Left kidney (tissue), 2 donors: ENCODE results near the gene RASSF8. TPM values are rescaled to one million over a fixed set of nuclear protein-coding genes. Genes with fewer than 3 reads are reported as not detected.

Experiments used
- DNase-seq: peaks from one replicate; pipeline ENCODE4 v3.0.0-alpha.2; 2013
- polyA plus RNA-seq: library from polyadenylated mRNA; unstranded; fragments of 120-200 nt; gene quantifications from one replicate; pipeline ENCODE4 v1.2.1, GENCODE V29; 2013; ENCODE audit not compliant: insufficient read length

RASSF8 gene
- polyA plus RNA-seq, 1 donor, result 83.8 TPM

DNA sequence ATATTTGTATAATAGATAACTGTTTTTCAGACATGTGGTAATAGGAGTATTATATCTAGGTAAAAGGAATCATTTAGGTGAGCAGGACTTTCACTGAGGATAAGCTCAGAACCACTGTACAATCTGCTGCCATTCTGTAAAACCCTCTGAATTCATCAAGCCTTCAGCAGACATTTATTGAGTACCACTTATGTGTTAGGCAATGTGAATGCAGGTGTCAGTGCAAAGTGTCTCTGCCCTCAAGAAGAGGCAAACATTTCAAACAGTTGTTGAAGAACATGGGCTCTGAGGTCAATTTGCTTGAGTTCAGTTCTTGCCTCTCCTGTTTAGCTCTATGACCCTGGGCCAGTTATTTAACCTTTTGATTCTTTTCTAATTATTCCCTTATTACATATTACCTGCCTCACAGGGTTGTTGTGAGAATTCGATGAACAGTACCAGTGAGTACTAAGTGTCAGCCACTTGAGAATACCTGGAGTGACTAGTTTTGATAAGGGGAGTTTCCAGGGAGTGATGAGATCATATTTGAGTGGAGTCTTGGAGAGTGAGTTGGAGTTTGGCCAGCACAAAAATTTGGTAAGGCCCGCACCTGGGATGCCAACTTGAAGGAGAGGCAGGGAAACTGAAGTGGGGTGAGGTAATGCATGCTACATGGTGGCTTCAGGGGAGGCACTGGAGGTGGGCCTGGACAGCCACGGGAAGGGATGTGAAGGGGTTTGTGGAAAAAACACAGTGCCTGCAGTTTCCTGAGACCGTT is 33.7 kb downstream of the RASSF8 start:
- no peak for DNase-seq

DNA sequence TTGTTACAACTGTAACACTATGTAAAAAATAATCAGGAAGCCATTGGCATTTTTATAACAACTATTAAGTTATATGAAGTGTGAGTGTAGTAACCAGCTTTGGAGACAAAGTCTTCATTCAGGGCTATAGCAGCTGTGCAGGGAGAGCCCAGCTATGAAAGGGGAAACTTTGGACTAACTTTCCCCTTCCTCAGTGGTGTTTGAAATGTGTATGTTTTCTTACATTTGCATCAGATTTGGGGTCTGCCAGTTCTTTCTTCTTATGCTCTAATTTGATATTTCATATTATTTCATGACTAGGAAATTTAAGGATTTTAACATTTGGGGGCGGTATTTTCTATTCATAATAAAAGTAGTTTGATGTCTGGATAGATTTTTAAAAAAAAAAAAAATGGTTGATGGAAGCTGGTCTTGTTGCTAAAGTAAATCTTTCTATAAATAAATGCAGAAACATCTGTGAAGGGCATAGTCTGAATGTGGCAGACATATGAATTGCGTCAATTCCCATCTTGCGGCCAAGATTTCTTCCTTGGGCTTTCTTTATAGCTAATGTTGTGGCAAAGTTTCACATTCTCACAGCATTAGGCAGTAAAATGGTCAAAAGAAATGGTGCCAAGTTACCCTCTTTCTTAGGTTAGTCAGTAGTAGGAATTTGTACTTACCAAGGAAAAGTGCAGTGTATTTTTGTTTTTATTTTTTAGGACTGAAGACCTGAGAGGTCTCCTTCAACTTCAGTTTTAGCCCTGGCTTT is 35.6 kb downstream of the RASSF8 start:
- no peak for DNase-seq

GRCh38 chr12:25994901-25995625 is 36.6 kb downstream of the RASSF8 start:
- no peak for DNase-seq

DNA sequence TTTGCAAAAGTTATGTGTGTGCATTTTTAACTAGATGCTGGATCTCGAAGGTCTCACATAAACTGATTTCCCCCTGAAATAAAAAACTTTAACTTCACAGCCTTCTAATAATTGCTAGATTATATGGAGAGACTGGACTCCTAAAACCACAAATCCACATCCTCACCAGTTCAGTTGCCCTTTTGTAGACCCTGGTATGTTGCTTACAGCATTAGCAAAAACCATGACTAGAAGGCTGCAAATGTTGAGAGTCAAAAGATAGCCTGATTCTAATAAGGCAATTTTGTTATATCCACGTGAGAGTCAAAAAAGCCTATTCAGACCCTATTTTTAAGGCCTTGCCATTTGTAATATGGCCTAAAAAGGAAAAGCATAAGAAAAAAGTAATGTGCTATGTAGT is 37.4 kb downstream of the RASSF8 start:
- no peak for DNase-seq

DNA sequence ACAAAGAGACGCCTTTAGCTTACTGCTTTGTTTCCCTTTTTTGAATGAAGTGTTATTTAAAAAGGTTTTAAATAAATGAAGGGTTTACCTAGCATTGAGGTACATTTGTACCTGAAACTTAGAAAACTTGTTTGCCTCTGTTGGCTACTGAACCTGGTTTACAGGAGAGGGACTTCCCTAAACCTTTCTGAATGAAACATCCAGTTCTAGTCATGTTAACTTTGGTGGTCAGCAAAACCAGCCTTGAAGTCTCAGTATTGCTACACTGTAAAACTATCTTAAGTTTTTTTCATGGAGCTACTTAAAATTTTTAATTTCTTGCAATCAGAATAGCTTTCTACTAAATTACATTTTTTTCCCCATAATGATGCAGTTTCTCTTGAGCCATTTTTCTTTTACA is 38.2 kb downstream of the RASSF8 start:
- no peak for DNase-seq

DNA sequence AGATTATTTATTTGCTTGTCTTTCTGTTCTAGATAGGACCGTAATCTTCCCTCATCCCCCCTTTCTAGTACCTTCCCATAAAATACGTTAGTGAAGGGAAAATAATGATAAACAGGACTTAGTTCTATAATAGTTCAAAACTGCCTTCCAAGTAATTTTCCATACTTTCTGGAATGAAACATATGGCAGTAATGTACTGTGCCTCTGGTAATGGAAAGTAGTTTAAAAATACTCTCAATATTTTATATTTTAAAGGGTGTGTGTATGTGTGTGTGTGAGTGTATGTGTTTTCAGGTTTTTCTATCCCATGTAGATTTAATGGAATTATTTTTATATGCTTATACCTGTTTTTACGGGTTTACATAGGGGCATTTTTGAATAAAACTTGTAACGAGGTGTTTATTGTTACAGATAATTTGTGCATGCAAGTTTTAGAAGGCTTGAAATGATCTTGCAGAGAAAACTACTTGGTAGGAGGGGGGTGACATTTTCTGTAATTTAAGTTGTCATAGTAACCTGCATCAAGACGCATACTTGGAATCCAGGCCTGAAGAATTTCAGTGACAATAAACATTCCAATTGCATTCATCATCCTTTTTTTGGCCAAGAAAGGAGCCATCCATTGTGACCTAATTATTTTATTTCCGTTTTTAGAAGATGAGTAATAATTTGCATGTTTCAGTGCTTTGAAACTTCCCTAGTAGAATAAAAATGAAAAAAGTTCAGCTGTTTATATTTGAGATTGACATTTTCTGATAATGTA is 38.9 kb downstream of the RASSF8 start:
- DNase-seq, result no peak

DNA sequence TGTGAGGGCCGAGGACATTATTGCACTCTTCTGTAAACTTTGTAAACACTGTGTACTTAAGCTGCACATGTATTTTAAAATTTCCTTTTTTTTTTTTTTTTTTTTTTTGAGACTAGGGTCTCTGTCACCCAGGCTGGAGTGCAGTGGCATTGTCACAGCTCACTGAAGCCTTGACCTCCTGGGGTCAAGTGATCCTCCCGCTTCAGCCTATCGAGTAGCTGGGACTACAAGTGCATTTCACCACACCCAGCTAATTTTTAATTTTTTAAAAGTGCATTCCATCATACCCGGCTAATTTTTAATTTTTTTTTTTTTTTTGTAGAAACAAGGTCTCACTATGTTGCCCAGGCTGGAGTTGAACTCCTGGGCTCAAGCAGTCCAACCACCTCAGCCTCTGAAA is 42.4 kb downstream of the RASSF8 start:
- DNase-seq, result no peak

DNA sequence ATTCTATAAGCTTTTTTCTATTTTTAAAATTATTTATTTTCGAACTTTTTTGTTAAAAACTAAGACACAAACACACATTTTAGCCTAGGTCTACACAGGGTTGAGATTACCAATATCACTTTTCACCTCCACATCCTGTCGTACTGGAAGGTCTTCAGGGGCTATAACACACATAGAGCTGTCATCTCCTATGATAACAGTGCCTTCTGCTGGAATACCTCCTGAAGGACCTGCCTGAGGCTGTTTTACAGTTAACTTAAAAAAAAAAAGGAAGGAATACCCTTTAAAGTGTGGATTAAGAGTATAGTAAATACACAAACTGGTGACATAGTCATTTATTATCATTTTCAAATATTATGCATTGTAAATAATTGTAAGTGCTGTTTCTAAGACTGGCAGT is 43.0 kb downstream of the RASSF8 start:
- DNase-seq, result no peak

DNA sequence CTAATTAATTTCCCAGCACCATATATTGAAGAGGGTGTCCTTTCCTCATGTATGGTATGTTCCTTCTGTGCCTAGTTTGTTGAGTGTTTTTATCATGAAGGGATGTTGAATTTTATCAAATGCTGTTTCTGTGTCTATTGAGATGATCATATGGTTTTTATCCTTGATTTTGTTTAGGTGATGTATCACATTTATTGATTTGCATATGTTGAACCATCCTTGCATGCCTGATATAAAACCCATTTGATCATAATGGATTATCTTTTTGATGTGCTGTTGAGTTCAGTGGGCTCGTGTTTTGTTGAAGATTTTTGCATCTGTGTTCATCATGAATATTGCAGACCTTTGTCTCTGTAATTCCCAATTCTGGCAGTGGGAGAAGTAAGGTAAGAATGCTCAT is 44.6 kb downstream of the RASSF8 start:
- DNase-seq, result no peak

GRCh38 chr12:26007566-26007965 is 49.1 kb downstream of the RASSF8 start:
- DNase-seq, result no peak

GRCh38 chr12:26009593-26009992 is 51.1 kb downstream of the RASSF8 start:
- DNase-seq, result no peak

- DNase-seq, result no peak
Observed at GRCh38 chr12:26010293-26010821, 51.9 kb downstream of the RASSF8 start.

- no peak for DNase-seq
Observed at GRCh38 chr12:26011099-26011498, 52.6 kb downstream of the RASSF8 start.

- DNase-seq, result no peak
Observed at GRCh38 chr12:26014085-26014484, 55.6 kb downstream of the RASSF8 start.

- DNase-seq, result no peak
Observed at GRCh38 chr12:26016516-26016915, 58.0 kb downstream of the RASSF8 start.

DNA sequence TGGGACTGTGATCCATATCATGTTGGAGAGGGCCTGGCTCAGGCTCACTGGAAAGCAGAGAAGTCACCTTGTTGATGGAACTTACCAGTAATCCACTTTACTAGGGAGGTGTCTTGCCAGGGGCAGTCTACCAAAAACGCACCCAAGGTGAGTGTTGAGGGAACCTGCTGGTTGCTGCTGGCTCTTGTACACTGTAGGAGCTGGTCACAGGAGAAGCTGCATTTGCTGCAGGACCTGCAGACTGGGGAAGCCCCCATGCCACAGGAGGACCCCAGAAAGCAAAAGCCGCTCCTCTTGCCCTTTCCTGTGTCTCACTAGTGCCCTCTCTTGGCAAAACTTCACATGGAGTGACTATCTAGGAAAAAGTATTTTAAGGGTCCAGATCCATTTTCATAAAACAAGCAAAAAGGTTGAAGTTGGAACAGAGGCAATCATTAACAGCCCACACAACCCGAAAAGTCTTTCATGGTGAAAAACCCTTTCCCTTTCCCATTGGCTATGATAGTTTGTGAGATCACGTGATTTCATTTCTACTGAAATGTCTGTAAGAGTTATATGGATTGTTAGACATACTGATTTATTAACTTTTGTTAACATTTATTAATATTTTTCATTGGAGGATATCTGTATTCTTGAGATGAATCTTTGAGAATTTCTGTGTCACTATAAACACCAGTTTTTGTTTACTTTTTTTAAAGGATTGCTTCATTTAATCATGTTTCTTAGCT is 59.2 kb downstream of the RASSF8 start:
- no peak for DNase-seq

- no peak for DNase-seq
Observed at GRCh38 chr12:26018926-26019325, 60.4 kb downstream of the RASSF8 start.

DNA sequence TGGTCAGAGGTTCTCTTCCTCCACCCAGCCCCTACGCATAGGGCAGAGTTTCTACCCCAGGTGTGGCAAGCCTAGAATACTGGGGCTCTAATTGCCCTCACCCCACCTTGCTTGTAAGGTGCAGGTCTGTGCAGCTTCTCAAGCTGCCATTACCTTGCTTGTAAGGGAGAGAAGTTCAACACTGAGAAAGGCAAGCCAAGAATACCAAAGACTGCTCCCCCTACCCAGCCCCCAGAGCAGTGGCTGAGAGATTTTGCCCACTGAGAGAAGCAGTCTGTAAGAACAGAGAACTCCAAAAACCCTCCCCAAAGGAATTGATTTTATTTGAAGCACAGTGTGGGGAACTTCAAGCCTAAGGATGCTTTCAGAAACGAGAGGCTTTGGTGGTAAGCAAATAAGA is 63.1 kb downstream of the RASSF8 start:
- no peak for DNase-seq

DNA sequence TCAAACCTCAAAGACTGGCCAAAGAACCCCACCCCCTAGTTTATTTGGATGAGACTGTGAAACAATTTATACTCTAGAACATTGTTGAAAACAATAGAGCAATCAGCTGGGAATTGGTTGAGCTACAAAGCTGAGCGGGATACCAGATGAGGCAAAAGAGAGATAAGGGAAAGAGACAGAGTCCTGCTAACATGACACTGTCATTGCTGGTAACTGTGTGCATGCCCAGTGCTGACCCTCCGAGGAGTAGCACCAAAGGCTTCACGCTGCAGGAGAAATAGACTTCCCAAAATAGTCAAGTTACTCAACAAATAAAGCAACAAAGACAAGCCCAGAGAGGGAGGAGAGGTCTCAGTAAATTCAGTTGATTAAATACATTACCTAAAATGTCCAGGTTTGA is 63.6 kb downstream of the RASSF8 start:
- no peak for DNase-seq

- no peak for DNase-seq
Observed at GRCh38 chr12:26026713-26027112, 68.2 kb downstream of the RASSF8 start.

DNA sequence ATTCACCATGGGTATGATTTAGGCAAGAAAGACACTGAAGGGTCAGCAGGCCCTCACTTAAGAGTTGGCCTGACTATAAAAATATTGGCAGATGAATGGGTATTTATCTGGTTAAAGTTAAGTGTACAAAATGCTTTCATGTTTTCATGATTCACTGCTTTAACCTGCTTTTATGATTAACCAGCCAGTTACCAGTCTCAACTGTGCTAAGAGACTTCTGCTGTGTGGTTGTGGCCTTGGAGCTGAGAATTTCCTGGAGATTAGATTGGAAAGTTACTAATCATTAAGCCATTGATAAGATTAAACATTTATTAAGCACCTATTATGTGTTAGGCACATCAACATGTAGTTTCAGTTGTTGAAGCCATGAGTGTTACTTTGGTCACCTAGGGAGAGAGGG is 68.9 kb downstream of the RASSF8 start:
- no peak for DNase-seq
